ENCODE measurements around the gene SHISA7. TPM values are rescaled to one million over a fixed set of nuclear protein-coding genes. Genes with fewer than 3 reads are reported as not detected.
"Not testable (repeated sequence)": the region's sequence is repeated elsewhere in the genome, so short reads cannot be mapped to it uniquely, and the experiment has no call there.

SHISA7 gene
- total and polyA plus RNA-seq, 2 of the 4 experiments (the other 2 are of a cell fraction), result not detected

- DNase-seq (no peak), ATAC-seq (ENCODE audit: low read depth) (no peak)
- ChIA-PET CTCF (no interaction called here), POLR2A (ENCODE audit: unreplicated experiment) (no interaction called here)
- Histone ChIP-seq H3K27ac (ENCODE audit: insufficient read depth, low read length) (no peak overlapping the region), H4K8ac (ENCODE audit: low read depth in 2 of 2, low read length in 2 of 2) (no peak overlapping the region), H3K9me1 (ENCODE audit: insufficient read depth, low read length) (peaks cover 15% of the 10 kb centered on the region), H2AFZ (replicated peaks; ENCODE audit: low read length, poor library complexity) (no peak overlapping the region), H3K18ac (ENCODE audit: low read depth, low read length) (no peak overlapping the region), H3K56ac (ENCODE audit: extremely low read depth, insufficient read depth, low read length) (no peak overlapping the region), H3K4me1 (ENCODE audit: control insufficient read depth, insufficient read depth, low read length) (peaks cover 17% of the 10 kb centered on the region), H3K27me3 (ENCODE audit: control insufficient read depth, insufficient read depth, low read length) (no peaks in the 10 kb centered on the region; the same call in 1 of the 2 replicates), H3K4me2 (ENCODE audit: low read depth, low read length) (no peak overlapping the region), H3K4ac (ENCODE audit: low read depth, low read length) (no peak overlapping the region), H2BK5ac (ENCODE audit: low read depth, low read length, poor library complexity, severe bottlenecking) (no peak overlapping the region), H2AK9ac (replicated peaks; ENCODE audit: low read depth, low read length, poor library complexity) (no peak overlapping the region), H3K23ac (ENCODE audit: low read depth, low read length) (no peak overlapping the region), H2BK20ac (ENCODE audit: low read depth, low read length) (no peak overlapping the region), H4K5ac (ENCODE audit: low read depth, low read length) (no peak overlapping the region), H3K14ac (replicated peaks; ENCODE audit: low read depth, low read length) (no peak overlapping the region), H2BK120ac (ENCODE audit: low read depth, low read length) (no peak overlapping the region), H3K36me3 (ENCODE audit: control insufficient read depth, insufficient read depth, low read length) (peaks cover 14% of the 10 kb centered on the region), H3K9me3 (ENCODE audit: control insufficient read depth, insufficient read depth, low read length) (no peaks in the 10 kb centered on the region), H4K20me1 (ENCODE audit: insufficient read depth, low read length) (peaks cover 20% of the 10 kb centered on the region), H2BK15ac (ENCODE audit: low read depth, low read length) (no peak overlapping the region), H2AK5ac (ENCODE audit: low read depth, low read length) (no peak overlapping the region), H3K4me3 (ENCODE audit: insufficient read depth, low read depth, low read length) (no peak overlapping the region), H4K91ac (ENCODE audit: insufficient read depth, low read depth, low read length) (no peak overlapping the region), H3K9ac (ENCODE audit: low read depth, low read length) (no peak overlapping the region), H3K79me1 (ENCODE audit: low read depth in 1 of 2, low read length in 2 of 2) (peaks cover 0 to 17% of the 10 kb centered on the region in 2 experiments; a peak in 2 of 4 replicates)
- intact Hi-C loops (cut with micrococcal nuclease) (no loop called here), in situ Hi-C loops (cut with MboI; ENCODE audit: low sequenced_read_pairs) (no loop called here), dilution Hi-C loops (cut with HindIII; ENCODE audit: low sequenced_read_pairs, unreplicated experiment) (no loop called here)
- TF ChIP-seq NFE2L2 (IDR thresholded peaks at IDR 0.05; ENCODE audit: low read depth, low read length) (no peak), POLR2A (IDR thresholded peaks at IDR 0.05; ENCODE audit: low read depth, low read length) (no peak), CEBPB (IDR thresholded peaks at IDR 0.05; ENCODE audit: low read depth, low read length) (no peak)
- WGBS, 2 experiments (ENCODE audit: extremely low coverage in 2 of 2, insufficient read length in 1 of 2), result 90% methylated on average over 2 of the region's 2 CpGs; no CpG with 5 or more reads in 1 of the 2 experiments
- no TSS peak for BruUV-seq (replicated peaks)
These were observed 32.9 kb downstream of the SHISA7 start for GRCh38 chr19:55410168-55410567.

GRCh38 chr19:55409179-55409578 lies 33.9 kb downstream of the SHISA7 start:
- H2BK5ac ChIP-seq (ENCODE audit: low read depth, low read length, poor library complexity, severe bottlenecking); H2AFZ ChIP-seq (replicated peaks; ENCODE audit: low read length, poor library complexity); H3K18ac ChIP-seq (ENCODE audit: low read depth, low read length); H3K9me3 ChIP-seq (ENCODE audit: control insufficient read depth, insufficient read depth, low read length); POLR2A ChIA-PET (ENCODE audit: unreplicated experiment); dilution Hi-C loops (cut with HindIII; ENCODE audit: low sequenced_read_pairs, unreplicated experiment); H3K23ac ChIP-seq (ENCODE audit: low read depth, low read length); ATAC-seq (ENCODE audit: low read depth); H3K9ac ChIP-seq (ENCODE audit: low read depth, low read length); H3K27ac ChIP-seq (ENCODE audit: insufficient read depth, low read length); DNase-seq; BruUV-seq (replicated peaks); H3K14ac ChIP-seq (replicated peaks; ENCODE audit: low read depth, low read length); H3K4me2 ChIP-seq (ENCODE audit: low read depth, low read length); H2BK15ac ChIP-seq (ENCODE audit: low read depth, low read length); H3K4me3 ChIP-seq (ENCODE audit: insufficient read depth, low read depth, low read length); in situ Hi-C loops (cut with MboI; ENCODE audit: low sequenced_read_pairs); H2AK9ac ChIP-seq (replicated peaks; ENCODE audit: low read depth, low read length, poor library complexity); H3K56ac ChIP-seq (ENCODE audit: extremely low read depth, insufficient read depth, low read length); H3K27me3 ChIP-seq (ENCODE audit: control insufficient read depth, insufficient read depth, low read length): not testable (repeated sequence)
- peak overlapping the region; percentile 99; the same call in 1 of the 2 replicates for H2AK5ac ChIP-seq (ENCODE audit: low read depth, low read length)
- H4K91ac ChIP-seq (ENCODE audit: insufficient read depth, low read depth, low read length), result 0 out of 2 replicates have a peak overlapping the region, but pooled peaks have one; percentile 100
- H3K36me3 ChIP-seq (ENCODE audit: control insufficient read depth, insufficient read depth, low read length), result peaks cover 14% of the 10 kb centered on the region
- CTCF ChIA-PET, result interaction anchor here (0.6 kb wide), 1 partner anchor 177 kb away, joined by 3 read pairs; no protein-coding TSS in a partner anchor
- WGBS, 2 experiments (ENCODE audit: extremely low coverage in 2 of 2, insufficient read length in 1 of 2), result no CpG with 5 or more reads among the region's 8 CpGs
- H3K4ac ChIP-seq (ENCODE audit: low read depth, low read length), result peak overlapping the region; percentile 100; the same call in 1 of the 2 replicates
- intact Hi-C loops (cut with micrococcal nuclease), result loop anchor here (5.0 kb wide), 1 partner anchor 93 kb away; no protein-coding TSS in a partner anchor
- H3K9me1 ChIP-seq (ENCODE audit: insufficient read depth, low read length), result peaks cover 19% of the 10 kb centered on the region
- peaks cover 27% of the 10 kb centered on the region for H4K20me1 ChIP-seq (ENCODE audit: insufficient read depth, low read length)
- peak overlapping the region; percentile 99; the same call in 1 of the 2 replicates for H4K5ac ChIP-seq (ENCODE audit: low read depth, low read length)
- peak overlapping the region; percentile 100; a peak in 2 of 4 replicates for H4K8ac ChIP-seq (ENCODE audit: low read depth in 2 of 2, low read length in 2 of 2)
- H2BK120ac ChIP-seq (ENCODE audit: low read depth, low read length), result peak overlapping the region; percentile 98; the same call in 1 of the 2 replicates
- H3K79me1 ChIP-seq (ENCODE audit: low read depth in 1 of 2, low read length in 2 of 2), result peaks cover 0 to 22% of the 10 kb centered on the region in 2 experiments; a peak in 2 of 4 replicates
- H2BK20ac ChIP-seq (ENCODE audit: low read depth, low read length), result 0 out of 2 replicates have a peak overlapping the region, but pooled peaks have one; percentile 83
- H3K4me1 ChIP-seq (ENCODE audit: control insufficient read depth, insufficient read depth, low read length), result peaks cover 17% of the 10 kb centered on the region

Data from IMR-90 (cell line).